Loucy (cell line): ENCODE data around the gene TMPRSS6.

Experiments
- H2AFZ ChIP-seq: fragments of 200-600 bp; sonication (generic); 2 replicates; pipeline ENCODE4 v1.6.0; 2016; ENCODE audit warnings: antibody characterized with exemption, mild to moderate bottlenecking, low read length, moderate library complexity
- H3F3A ChIP-seq: fragments of 200-600 bp; 2 replicates; pipeline ENCODE4 v1.6.0; 2016; ENCODE audit warnings: antibody characterized with exemption, low read depth, mild to moderate bottlenecking
- H3K27me3 ChIP-seq: fragments of 200-600 bp; sonication (generic); 2 replicates; pipeline ENCODE4 v1.6.1; 2014; ENCODE audit warnings: low read length, mild to moderate bottlenecking; ENCODE audit not compliant: insufficient read depth, poor library complexity, severe bottlenecking
- H3K36me3 ChIP-seq: fragments of 200-600 bp; sonication (generic); 2 replicates; pipeline ENCODE4 v1.6.1; 2016; ENCODE audit warnings: low read length; ENCODE audit not compliant: insufficient read depth
- H3K4me1 ChIP-seq: fragments of 200-600 bp; sonication (generic); 2 replicates; pipeline ENCODE4 v1.5.1; 2014; ENCODE audit warnings: low read length, mild to moderate bottlenecking; ENCODE audit not compliant: insufficient read depth, poor library complexity, severe bottlenecking
- H3K4me2 ChIP-seq: fragments of 200-600 bp; sonication (generic); 2 replicates; pipeline ENCODE4 v1.6.0; 2014; ENCODE audit warnings: antibody characterized with exemption, low read length, low read depth, mild to moderate bottlenecking; ENCODE audit not compliant: poor library complexity, severe bottlenecking
- H3K4me3 ChIP-seq: fragments of 200-600 bp; sonication (generic); 2 replicates; pipeline ENCODE4 v1.5.1; 2014; ENCODE audit warnings: low read length, mild to moderate bottlenecking, mixed read lengths; ENCODE audit not compliant: poor library complexity, severe bottlenecking
- H3K79me2 ChIP-seq: fragments of 200-600 bp; sonication (generic); 2 replicates; pipeline ENCODE4 v1.6.1; 2014; ENCODE audit warnings: low read length; ENCODE audit not compliant: insufficient read depth
- H3K9ac ChIP-seq: fragments of 200-600 bp; sonication (generic); 2 replicates; pipeline ENCODE4 v1.6.0; 2014; ENCODE audit warnings: mild to moderate bottlenecking, low read depth, low read length, moderate library complexity; ENCODE audit not compliant: poor library complexity, severe bottlenecking
- H3K9me2 ChIP-seq: fragments of 200-600 bp; sonication (generic); replicated peaks from 2 replicates; pipeline ENCODE4 v1.6.1; 2016; ENCODE audit warnings: low read depth, low read length, mixed read lengths
- H3K9me3 ChIP-seq: fragments of 200-600 bp; sonication (generic); 2 replicates; pipeline ENCODE4 v1.6.1; 2014; ENCODE audit warnings: mild to moderate bottlenecking, antibody characterized with exemption, low read length, low read depth; ENCODE audit not compliant: insufficient read depth
- H4K20me1 ChIP-seq: fragments of 200-600 bp; sonication (generic); 2 replicates; pipeline ENCODE4 v1.6.0; 2014; ENCODE audit warnings: antibody characterized with exemption, low read length, mild to moderate bottlenecking; ENCODE audit not compliant: insufficient read depth, poor library complexity, severe bottlenecking
- EZH2phosphoT487 ChIP-seq: fragments of 200-600 bp; IDR thresholded peaks from 2 replicates; pipeline ENCODE4 v1.6.1; 2018; ENCODE audit warnings: antibody characterized with exemption, mild to moderate bottlenecking, moderate library complexity, borderline replicate concordance
- TF ChIP-seq, protein P1 (sequence below): fragments of 200-600 bp; sonication (generic); conservative IDR thresholded peaks from 2 replicates; pipeline ENCODE4 v1.5.1; 2014; ENCODE audit warnings: mild to moderate bottlenecking, antibody characterized with exemption, low read length

The TMPRSS6 gene

GRCh38 chr22:37137903-37138665, 28.6 kb upstream of the TMPRSS6 start:
- H3K9me3 ChIP-seq, result no peaks in the 10 kb centered on the region
- H2AFZ ChIP-seq, result no peak overlapping the region
- no peaks in the 10 kb centered on the region for H3F3A ChIP-seq
- peaks cover 3% of the 10 kb centered on the region for H3K4me1 ChIP-seq
- TF ChIP-seq, protein P1, sequence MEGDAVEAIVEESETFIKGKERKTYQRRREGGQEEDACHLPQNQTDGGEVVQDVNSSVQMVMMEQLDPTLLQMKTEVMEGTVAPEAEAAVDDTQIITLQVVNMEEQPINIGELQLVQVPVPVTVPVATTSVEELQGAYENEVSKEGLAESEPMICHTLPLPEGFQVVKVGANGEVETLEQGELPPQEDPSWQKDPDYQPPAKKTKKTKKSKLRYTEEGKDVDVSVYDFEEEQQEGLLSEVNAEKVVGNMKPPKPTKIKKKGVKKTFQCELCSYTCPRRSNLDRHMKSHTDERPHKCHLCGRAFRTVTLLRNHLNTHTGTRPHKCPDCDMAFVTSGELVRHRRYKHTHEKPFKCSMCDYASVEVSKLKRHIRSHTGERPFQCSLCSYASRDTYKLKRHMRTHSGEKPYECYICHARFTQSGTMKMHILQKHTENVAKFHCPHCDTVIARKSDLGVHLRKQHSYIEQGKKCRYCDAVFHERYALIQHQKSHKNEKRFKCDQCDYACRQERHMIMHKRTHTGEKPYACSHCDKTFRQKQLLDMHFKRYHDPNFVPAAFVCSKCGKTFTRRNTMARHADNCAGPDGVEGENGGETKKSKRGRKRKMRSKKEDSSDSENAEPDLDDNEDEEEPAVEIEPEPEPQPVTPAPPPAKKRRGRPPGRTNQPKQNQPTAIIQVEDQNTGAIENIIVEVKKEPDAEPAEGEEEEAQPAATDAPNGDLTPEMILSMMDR, result no peak
- TF ChIP-seq EZH2phosphoT487, result no peak
- no peak overlapping the region for H3K9ac ChIP-seq
- H3K4me3 ChIP-seq, result no peak overlapping the region
- H3K9me2 ChIP-seq, result no peaks in the 10 kb centered on the region
- no peaks in the 10 kb centered on the region for H3K36me3 ChIP-seq
- H3K4me2 ChIP-seq, result no peak overlapping the region
- H3K79me2 ChIP-seq, result no peaks in the 10 kb centered on the region
- no peaks in the 10 kb centered on the region for H4K20me1 ChIP-seq
- no peaks in the 10 kb centered on the region for H3K27me3 ChIP-seq

- Histone ChIP-seq H3K4me1 (peaks cover 3% of the 10 kb centered on the region), H3F3A (no peaks in the 10 kb centered on the region), H3K9me2 (no peaks in the 10 kb centered on the region), H3K36me3 (no peaks in the 10 kb centered on the region), H2AFZ (no peak overlapping the region), H3K27me3 (no peaks in the 10 kb centered on the region), H3K9ac (no peak overlapping the region), H4K20me1 (no peaks in the 10 kb centered on the region), H3K79me2 (no peaks in the 10 kb centered on the region), H3K4me3 (no peak overlapping the region), H3K4me2 (no peak overlapping the region), H3K9me3 (no peaks in the 10 kb centered on the region)
- TF ChIP-seq EZH2phosphoT487, result no peak
- TF ChIP-seq, protein P1, result no peak
These were observed 27.6 kb upstream of the TMPRSS6 start for GRCh38 chr22:37137131-37137530.

GRCh38 chr22:37135023-37135422, 25.5 kb upstream of the TMPRSS6 start:
- Histone ChIP-seq H2AFZ (no peak overlapping the region), H3K4me2 (no peak overlapping the region), H3K9me2 (no peaks in the 10 kb centered on the region), H3K36me3 (no peaks in the 10 kb centered on the region), H3F3A (no peaks in the 10 kb centered on the region), H3K4me3 (no peak overlapping the region), H3K79me2 (no peaks in the 10 kb centered on the region), H3K27me3 (no peaks in the 10 kb centered on the region), H3K9me3 (no peaks in the 10 kb centered on the region), H4K20me1 (no peaks in the 10 kb centered on the region), H3K9ac (no peak overlapping the region), H3K4me1 (peaks cover 3% of the 10 kb centered on the region)
- TF ChIP-seq, protein P1, result no peak
- no peak for TF ChIP-seq EZH2phosphoT487
